IPS-15b (cell line): ENCODE results near the gene TMEM218.
A peak's percentile ranks its signal among the peaks of the same experiment; 100 is the strongest.

Experiments used
- H3K27me3 ChIP-seq: one replicate; pipeline ENCODE4 v1.6.1; 2013; ENCODE audit warnings: low read length; ENCODE audit not compliant: control insufficient read depth, insufficient read depth
- H3K36me3 ChIP-seq: one replicate; pipeline ENCODE4 v1.6.1; 2013; ENCODE audit warnings: low read length; ENCODE audit not compliant: control insufficient read depth, insufficient read depth
- H3K4me1 ChIP-seq: one replicate; pipeline ENCODE4 v1.6.1; 2013; ENCODE audit warnings: mild to moderate bottlenecking, low read length; ENCODE audit not compliant: control insufficient read depth, insufficient read depth
- H3K4me3 ChIP-seq: one replicate; pipeline ENCODE4 v1.5.1; 2013; ENCODE audit warnings: low read depth, low read length
- H3K9ac ChIP-seq: one replicate; pipeline ENCODE4 v1.6.1; 2013; ENCODE audit warnings: low read depth, mild to moderate bottlenecking, low read length
- H3K9me3 ChIP-seq: one replicate; pipeline ENCODE4 v1.6.1; 2013; ENCODE audit warnings: mild to moderate bottlenecking, low read length; ENCODE audit not compliant: control insufficient read depth, insufficient read depth

Gene TMEM218

GRCh38 chr11:125111343-125112207, at the start of gene TMEM218:
TMEM218 (minus strand) TSS chr11:125111626; CDS start chr11:125102241, 9,385 bp downstream.
- H3K9me3 ChIP-seq = no peaks in the 10 kb centered on the region
- no peaks in the 10 kb centered on the region for H3K27me3 ChIP-seq
- peak within 1 kb of the TSS; percentile 69 for H3K4me3 ChIP-seq
- H3K9ac ChIP-seq = peak within 1 kb of the TSS; percentile 9
- peaks cover 3% of the 10 kb centered on the region for H3K4me1 ChIP-seq
- no peaks in the 10 kb centered on the region for H3K36me3 ChIP-seq

GRCh38 chr11:125157953-125158680, 46.7 kb upstream of the TMEM218 start:
- H3K4me3 ChIP-seq = no peak overlapping the region

GRCh38 chr11:125157118-125157733, 45.8 kb upstream of the TMEM218 start:
- H3K9me3 ChIP-seq = no peaks in the 10 kb centered on the region
- peaks cover 4% of the 10 kb centered on the region for H3K4me1 ChIP-seq
- no peak overlapping the region for H3K4me3 ChIP-seq
- H3K27me3 ChIP-seq = no peaks in the 10 kb centered on the region
- H3K9ac ChIP-seq = no peak overlapping the region
- no peaks in the 10 kb centered on the region for H3K36me3 ChIP-seq

More at GRCh38 chr11:125157953-125158680, 46.7 kb upstream of the TMEM218 start:
- Histone ChIP-seq H3K4me1 (peaks cover 11% of the 10 kb centered on the region), H3K9ac (no peak overlapping the region), H3K36me3 (no peaks in the 10 kb centered on the region), H3K27me3 (no peaks in the 10 kb centered on the region), H3K9me3 (no peaks in the 10 kb centered on the region)

- Histone ChIP-seq H3K27me3 (no peaks in the 10 kb centered on the region), H3K9ac (no peak overlapping the region), H3K36me3 (no peaks in the 10 kb centered on the region), H3K4me1 (no peaks in the 10 kb centered on the region), H3K4me3 (no peak overlapping the region), H3K9me3 (no peaks in the 10 kb centered on the region)
Observed at GRCh38 chr11:125156346-125157117, 45.1 kb upstream of the TMEM218 start.

- no peak overlapping the region for H3K4me3 ChIP-seq
- no peaks in the 10 kb centered on the region for H3K9me3 ChIP-seq
- no peaks in the 10 kb centered on the region for H3K36me3 ChIP-seq
- H3K27me3 ChIP-seq = no peaks in the 10 kb centered on the region
- H3K4me1 ChIP-seq = no peaks in the 10 kb centered on the region
- no peak overlapping the region for H3K9ac ChIP-seq
Observed at GRCh38 chr11:125155767-125156166, 44.3 kb upstream of the TMEM218 start.

- H3K4me1 ChIP-seq = no peaks in the 10 kb centered on the region
- no peak overlapping the region for H3K4me3 ChIP-seq
- no peak overlapping the region for H3K9ac ChIP-seq
- H3K9me3 ChIP-seq = no peaks in the 10 kb centered on the region
- no peaks in the 10 kb centered on the region for H3K27me3 ChIP-seq
- H3K36me3 ChIP-seq = no peaks in the 10 kb centered on the region
Observed at GRCh38 chr11:125155100-125155444, 43.6 kb upstream of the TMEM218 start.

- Histone ChIP-seq H3K4me3 (no peak overlapping the region), H3K27me3 (no peaks in the 10 kb centered on the region), H3K9ac (no peak overlapping the region), H3K4me1 (no peaks in the 10 kb centered on the region), H3K9me3 (no peaks in the 10 kb centered on the region), H3K36me3 (no peaks in the 10 kb centered on the region)
Observed at GRCh38 chr11:125154378-125155099, 43.1 kb upstream of the TMEM218 start.

- no peaks in the 10 kb centered on the region for H3K9me3 ChIP-seq
- peaks cover 5% of the 10 kb centered on the region for H3K27me3 ChIP-seq
- no peaks in the 10 kb centered on the region for H3K36me3 ChIP-seq
- H3K4me1 ChIP-seq = no peaks in the 10 kb centered on the region
- H3K9ac ChIP-seq = no peak overlapping the region
- no peak overlapping the region for H3K4me3 ChIP-seq
Observed at GRCh38 chr11:125153837-125154236, 42.4 kb upstream of the TMEM218 start.

GRCh38 chr11:125148743-125149142, 37.3 kb upstream of the TMEM218 start:
- peaks cover 40% of the 10 kb centered on the region for H3K27me3 ChIP-seq
- H3K4me1 ChIP-seq = peaks cover 12% of the 10 kb centered on the region
- H3K9ac ChIP-seq = no peak overlapping the region
- no peaks in the 10 kb centered on the region for H3K9me3 ChIP-seq
- H3K36me3 ChIP-seq = no peaks in the 10 kb centered on the region
- no peak overlapping the region for H3K4me3 ChIP-seq

GRCh38 chr11:125148011-125148410, 36.6 kb upstream of the TMEM218 start:
- H3K27me3 ChIP-seq = peaks cover 47% of the 10 kb centered on the region
- H3K36me3 ChIP-seq = no peaks in the 10 kb centered on the region
- no peak overlapping the region for H3K4me3 ChIP-seq
- H3K4me1 ChIP-seq = peaks cover 12% of the 10 kb centered on the region
- no peaks in the 10 kb centered on the region for H3K9me3 ChIP-seq
- no peak overlapping the region for H3K9ac ChIP-seq

- Histone ChIP-seq H3K36me3 (no peaks in the 10 kb centered on the region), H3K27me3 (peaks cover 52% of the 10 kb centered on the region), H3K4me1 (peaks cover 12% of the 10 kb centered on the region), H3K9me3 (no peaks in the 10 kb centered on the region), H3K4me3 (no peak overlapping the region), H3K9ac (no peak overlapping the region)
Observed at GRCh38 chr11:125147280-125147679, 35.9 kb upstream of the TMEM218 start.
